GM12872 (cell line): ENCODE results near the gene SVOPL.

ENCODE experiments used
- CTCF ChIP-seq: IDR thresholded peaks from 3 replicates; pipeline ENCODE4 v1.5.1; 2011; ENCODE audit warnings: low read depth, mild to moderate bottlenecking, low read length, moderate library complexity; ENCODE audit not compliant: insufficient read depth

SVOPL gene

GRCh38 chr7:138670594-138670993, 30.6 kb downstream of the SVOPL start:
- no peak for TF ChIP-seq CTCF

GRCh38 chr7:138669364-138669763, 31.8 kb downstream of the SVOPL start:
- no peak for TF ChIP-seq CTCF

- no peak for TF ChIP-seq CTCF
Measured at GRCh38 chr7:138668946-138669345, 32.2 kb downstream of the SVOPL start.

GRCh38 chr7:138668229-138668596, 32.9 kb downstream of the SVOPL start:
- TF ChIP-seq CTCF = no peak

GRCh38 chr7:138667535-138668228, 33.5 kb downstream of the SVOPL start:
- no peak for TF ChIP-seq CTCF

- no peak for TF ChIP-seq CTCF
Measured at GRCh38 chr7:138666385-138666784, 34.8 kb downstream of the SVOPL start.

- no peak for TF ChIP-seq CTCF
Measured at GRCh38 chr7:138665669-138666140, 35.5 kb downstream of the SVOPL start.
